Esophagus muscularis mucosa (tissue), 4 donors: ENCODE measurements around the gene FANCE. TPM values are rescaled to one million over a fixed set of nuclear protein-coding genes. Genes with fewer than 3 reads are reported as not detected.

Experiments used
- DNase-seq: peaks from one replicate; pipeline ENCODE4 v3.0.0-alpha.2; 2017; ENCODE audit errors: extremely low spot score
- H3K27ac ChIP-seq, 4 donors: fragments of 200-600 bp; sonication (generic); replicated peaks in 1 of 4; 1 replicate in 3 of 4; 2 replicates in 1 of 4; pipeline ENCODE4 v1.5.1; 2016 to 2019; ENCODE audit warnings: mild to moderate bottlenecking in 1 of 4
- H3K27me3 ChIP-seq, 4 donors: fragments of 200-600 bp; sonication (generic); one replicate each; pipeline versions ENCODE4 v1.5.1 to v1.6.0; 2016 to 2019
- H3K36me3 ChIP-seq, 4 donors: fragments of 200-600 bp; sonication (generic); one replicate each; pipeline ENCODE4 v1.5.1; 2016 to 2019
- H3K4me1 ChIP-seq, 4 donors: fragments of 200-600 bp; sonication (generic); one replicate each; pipeline ENCODE4 v1.5.1; 2016 to 2019
- H3K4me3 ChIP-seq, 4 donors: fragments of 200-600 bp; sonication (generic); 1 replicate in 2 of 4; 2 replicates in 2 of 4; pipeline ENCODE4 v1.5.1; 2016 to 2019; ENCODE audit warnings: mild to moderate bottlenecking in 4 of 4, moderate library complexity in 1 of 4
- H3K9me3 ChIP-seq, 4 donors: fragments of 200-600 bp; sonication (generic); 1 replicate in 3 of 4; 2 replicates in 1 of 4; pipeline ENCODE4 v1.5.1; 2016 to 2019
- CTCF ChIP-seq, 3 experiments: fragments of 200-600 bp in 2 of 3; fragments of 450-650 bp in 1 of 3; sonication (generic) in 2 of 3; IDR thresholded peaks; one replicate each; pipeline ENCODE4 v1.5.1; 2017 to 2019; ENCODE audit warnings: antibody characterized with exemption in 3 of 3, mild to moderate bottlenecking in 2 of 3, moderate library complexity in 1 of 3
- EP300 ChIP-seq: sonication (generic); formaldehyde crosslinking; IDR thresholded peaks from one replicate; pipeline ENCODE4 v1.6.1; 2017; ENCODE audit warnings: antibody characterized with exemption
- POLR2A ChIP-seq: fragments of 450-650 bp; IDR thresholded peaks from one replicate; pipeline ENCODE4 v1.6.1; 2017; ENCODE audit warnings: antibody characterized with exemption, moderate library complexity, mild to moderate bottlenecking, low read depth
- POLR2AphosphoS5 ChIP-seq, 2 donors: sonication (generic); formaldehyde crosslinking; IDR thresholded peaks; one replicate each; pipeline ENCODE4 v1.6.1; 2017; ENCODE audit warnings: antibody characterized with exemption in 2 of 2
- WGBS: methylation state at CpG from one replicate; pipeline ENCODE4 v1.1.5; 2018; 5-methylcytosine and 5-hydroxymethylcytosine counted together
- intact Hi-C: fragments of 100-400 bp; cut with DNase I; formaldehyde crosslinking; loops from one replicate; pipeline ENCODE4 v1.15.1; 2023
- total RNA-seq, 4 donors: library from RNA; depleted of rRNA; stranded (reverse); fragments of >200 nt; gene quantifications; one replicate each; pipeline versions ENCODE4 v1.1.0 to v1.2.1, GENCODE V29; 2016

FANCE gene
- total RNA-seq, 4 donors from 2014 or later: 1.7 to 6.3 (median 5.0) TPM

GRCh38 chr6:35415065-35415891 is 36.9 kb upstream of the FANCE start:
- no peaks in the 10 kb centered on the region for H3K27me3 ChIP-seq
- H3K27ac ChIP-seq: peak overlapping the region in 1 of 4 donors; percentile 1
- TF ChIP-seq POLR2AphosphoS5 (IDR thresholded peaks at IDR 0.05) (peak in 1 of 2 donors; percentile 75), CTCF (IDR thresholded peaks at IDR 0.05) (peak; percentile 66 to 85 (median 69)), POLR2A (no peak)
- H3K36me3 ChIP-seq: peaks cover 0 to 75% (median 45%) of the 10 kb centered on the region in 4 donors
- peaks cover 7 to 22% (median 13%) of the 10 kb centered on the region in 4 donors for H3K4me1 ChIP-seq
- intact Hi-C loops: loop anchor here (2.0 kb wide), 1 partner anchor 72 kb away; the partner anchor contains the start of gene PPARD
- WGBS: 48% methylated on average over 6 of the region's 7 CpGs
- H3K9me3 ChIP-seq: no peaks in the 10 kb centered on the region
- no peak for DNase-seq
- no peak overlapping the region for H3K4me3 ChIP-seq

GRCh38 chr6:35417979-35418661 is 34.0 kb upstream of the FANCE start:
- H3K9me3 ChIP-seq: no peaks in the 10 kb centered on the region
- intact Hi-C loops: no loop called here
- H3K36me3 ChIP-seq: peaks cover 10 to 63% (median 33%) of the 10 kb centered on the region in 4 donors
- TF ChIP-seq POLR2AphosphoS5 (IDR thresholded peaks at IDR 0.05) (no peak), CTCF (IDR thresholded peaks at IDR 0.05) (no peak), EP300 (no peak), POLR2A (no peak)
- peaks cover 7 to 22% (median 13%) of the 10 kb centered on the region in 4 donors for H3K4me1 ChIP-seq
- no peak overlapping the region for H3K27ac ChIP-seq
- WGBS: 84% methylated on average over 12 of the region's 14 CpGs
- no peak overlapping the region for H3K4me3 ChIP-seq
- no peaks in the 10 kb centered on the region for H3K27me3 ChIP-seq
- no peak for DNase-seq

- H3K27ac ChIP-seq: no peak overlapping the region
- H3K27me3 ChIP-seq: no peaks in the 10 kb centered on the region
- intact Hi-C loops: no loop called here
- H3K4me3 ChIP-seq: no peak overlapping the region
- peaks cover 7 to 21% (median 11%) of the 10 kb centered on the region in 4 donors for H3K4me1 ChIP-seq
- no peaks in the 10 kb centered on the region for H3K9me3 ChIP-seq
- WGBS: 61% methylated on average over 5 of the region's 5 CpGs
- no peak for TF ChIP-seq POLR2AphosphoS5 (IDR thresholded peaks at IDR 0.05)
- TF ChIP-seq EP300: no peak
- no peak for DNase-seq
- H3K36me3 ChIP-seq: peaks cover 18 to 67% (median 40%) of the 10 kb centered on the region in 4 donors
Observed at GRCh38 chr6:35419417-35419816, 32.7 kb upstream of the FANCE start.

GRCh38 chr6:35419961-35420360 is 32.2 kb upstream of the FANCE start:
- Histone ChIP-seq H3K4me1 (peaks cover 2 to 15% (median 7%) of the 10 kb centered on the region in 4 donors), H3K36me3 (peaks cover 20 to 68% (median 46%) of the 10 kb centered on the region in 4 donors), H3K4me3 (no peak overlapping the region), H3K27me3 (no peaks in the 10 kb centered on the region), H3K27ac (no peak overlapping the region), H3K9me3 (no peaks in the 10 kb centered on the region)
- no peak for DNase-seq
- intact Hi-C loops: no loop called here
- no peak for TF ChIP-seq POLR2AphosphoS5 (IDR thresholded peaks at IDR 0.05)
- TF ChIP-seq EP300: no peak
- TF ChIP-seq CTCF (IDR thresholded peaks at IDR 0.05): no peak
- TF ChIP-seq POLR2A: no peak
- 100% methylated on average over 3 of the region's 14 CpGs for WGBS

GRCh38 chr6:35425284-35425683 is 26.9 kb upstream of the FANCE start:
- H3K4me1 ChIP-seq: peaks cover 0 to 16% (median 8%) of the 10 kb centered on the region in 4 donors
- TF ChIP-seq EP300 (no peak), POLR2A (no peak), POLR2AphosphoS5 (IDR thresholded peaks at IDR 0.05) (no peak), CTCF (IDR thresholded peaks at IDR 0.05) (no peak)
- peaks cover 0 to 13% (median 12%) of the 10 kb centered on the region in 4 donors for H3K9me3 ChIP-seq
- H3K4me3 ChIP-seq: no peak overlapping the region
- H3K27me3 ChIP-seq: no peaks in the 10 kb centered on the region
- H3K36me3 ChIP-seq: peaks cover 26 to 62% (median 54%) of the 10 kb centered on the region in 4 donors
- no peak overlapping the region for H3K27ac ChIP-seq
- intact Hi-C loops: no loop called here
- 61% methylated on average over 3 of the region's 3 CpGs for WGBS
- no peak for DNase-seq
